ENCODE data around the gene FRMD6. TPM values are rescaled to one million over a fixed set of nuclear protein-coding genes. Genes with fewer than 3 reads are reported as not detected.

The FRMD6 gene
- total RNA-seq, 4 donors from 2014 or later = 13.5 to 25.7 (median 19.3) TPM

GRCh38 chr14:51639668-51640316 lies 11.9 kb upstream of the FRMD6 start:
- DNase-seq (ENCODE audit: low spot score) (no peak), ATAC-seq (ENCODE audit: low FRiP score) (no peak)
- no peak for TF ChIP-seq CTCF (IDR thresholded peaks at IDR 0.05)

GRCh38 chr14:51643140-51643539 lies 8.6 kb upstream of the FRMD6 start:
- DNase-seq (ENCODE audit: low spot score) (no peak), ATAC-seq (ENCODE audit: low FRiP score) (no peak)
- no peak for TF ChIP-seq CTCF (IDR thresholded peaks at IDR 0.05)

- DNase-seq (ENCODE audit: low spot score) = no peak
- TF ChIP-seq CTCF (IDR thresholded peaks at IDR 0.05) = no peak
- ATAC-seq (ENCODE audit: low FRiP score) = no peak
Observed at GRCh38 chr14:51644217-51644933, 7.3 kb upstream of the FRMD6 start.

GRCh38 chr14:51648296-51648695 lies 3.4 kb upstream of the FRMD6 start:
- no peak for TF ChIP-seq CTCF (IDR thresholded peaks at IDR 0.05)
- DNase-seq (ENCODE audit: low spot score) (no peak), ATAC-seq (ENCODE audit: low FRiP score) (no peak)

- DNase-seq (ENCODE audit: low spot score) (no peak), ATAC-seq (ENCODE audit: low FRiP score) (no peak)
- TF ChIP-seq CTCF (IDR thresholded peaks at IDR 0.05) = no peak
Observed at GRCh38 chr14:51650716-51651387, 858 bp upstream of the FRMD6 start.

- TF ChIP-seq CTCF (IDR thresholded peaks at IDR 0.05) = no peak
- ATAC-seq (ENCODE audit: low FRiP score) = peak; percentile 53
- DNase-seq (ENCODE audit: low spot score) = no peak
Observed at GRCh38 chr14:51652168-51653078, 713 bp downstream of the FRMD6 start.
